SJSA1 (cell line): ENCODE results near the gene ECEL1. TPM values are rescaled to one million over a fixed set of nuclear protein-coding genes. Genes with fewer than 3 reads are reported as not detected.
"Not testable (repeated sequence)": the region's sequence is repeated elsewhere in the genome, so short reads cannot be mapped to it uniquely, and the experiment has no call there.

Experiments used
- DNase-seq, 2 experiments: peaks; one replicate each; pipeline ENCODE4 v3.0.0-alpha.2; 2015 to 2020; ENCODE audit warnings: low spot score in 2 of 2, low read depth in 1 of 2
- H3K27ac ChIP-seq: fragments of 250-450 bp; sonication (Bioruptor Pico); 2 replicates; pipeline ENCODE4 v1.5.1; 2020; ENCODE audit warnings: mild to moderate bottlenecking, moderate library complexity
- H3K27me3 ChIP-seq: fragments of 250-450 bp; sonication (Bioruptor Pico); replicated peaks from 2 replicates; pipeline ENCODE4 v1.5.1; 2020; ENCODE audit warnings: mild to moderate bottlenecking, moderate library complexity
- H3K36me3 ChIP-seq: fragments of 250-450 bp; sonication (Bioruptor Pico); 2 replicates; pipeline ENCODE4 v1.5.1; 2020; ENCODE audit warnings: mild to moderate bottlenecking
- H3K4me1 ChIP-seq: fragments of 250-450 bp; sonication (Bioruptor Pico); replicated peaks from 2 replicates; pipeline ENCODE4 v1.6.1; 2021; ENCODE audit warnings: mild to moderate bottlenecking
- H3K4me3 ChIP-seq: fragments of 250-450 bp; sonication (Bioruptor Pico); 2 replicates; pipeline ENCODE4 v1.5.1; 2020; ENCODE audit warnings: mild to moderate bottlenecking
- H3K9me3 ChIP-seq: fragments of 250-450 bp; sonication (Bioruptor Pico); replicated peaks from 2 replicates; pipeline ENCODE4 v1.5.1; 2020; ENCODE audit warnings: mild to moderate bottlenecking
- total RNA-seq: library from RNA; depleted of rRNA; stranded (reverse); fragments of >200 nt; shearing (Covaris generic); gene quantifications from 2 replicates; pipeline ENCODE4 v1.2.3, GENCODE V29; 2014

ECEL1 gene
- total RNA-seq, 1 experiment from 2014 or later = not detected

DNA sequence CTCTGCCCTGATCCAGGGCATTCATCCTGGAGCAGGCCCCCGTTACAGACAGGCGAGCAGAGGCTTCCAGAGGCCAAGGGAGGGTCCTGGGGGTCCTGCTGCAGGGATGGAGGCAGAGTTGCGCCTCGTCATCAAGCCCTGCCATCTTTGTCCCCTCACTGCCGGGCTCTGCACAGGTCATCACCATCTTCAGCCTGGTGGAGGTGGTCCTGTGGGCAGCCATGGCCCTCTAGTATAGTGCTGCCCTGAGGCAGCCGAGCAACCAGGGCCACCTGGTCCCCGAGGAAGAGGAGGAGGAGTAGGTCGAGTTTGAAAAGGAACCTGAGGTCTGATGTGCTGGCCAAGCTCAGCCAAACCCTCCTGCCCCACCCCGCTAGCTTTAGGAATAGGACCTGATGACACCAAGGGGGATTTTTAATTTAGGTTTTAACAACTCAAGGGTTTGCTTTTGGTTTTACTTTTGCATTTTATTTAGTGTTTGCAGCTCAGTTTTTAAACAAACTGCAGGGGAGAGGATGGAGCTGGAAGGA lies 40.5 kb downstream of the ECEL1 start:
- no peak for DNase-seq

DNA sequence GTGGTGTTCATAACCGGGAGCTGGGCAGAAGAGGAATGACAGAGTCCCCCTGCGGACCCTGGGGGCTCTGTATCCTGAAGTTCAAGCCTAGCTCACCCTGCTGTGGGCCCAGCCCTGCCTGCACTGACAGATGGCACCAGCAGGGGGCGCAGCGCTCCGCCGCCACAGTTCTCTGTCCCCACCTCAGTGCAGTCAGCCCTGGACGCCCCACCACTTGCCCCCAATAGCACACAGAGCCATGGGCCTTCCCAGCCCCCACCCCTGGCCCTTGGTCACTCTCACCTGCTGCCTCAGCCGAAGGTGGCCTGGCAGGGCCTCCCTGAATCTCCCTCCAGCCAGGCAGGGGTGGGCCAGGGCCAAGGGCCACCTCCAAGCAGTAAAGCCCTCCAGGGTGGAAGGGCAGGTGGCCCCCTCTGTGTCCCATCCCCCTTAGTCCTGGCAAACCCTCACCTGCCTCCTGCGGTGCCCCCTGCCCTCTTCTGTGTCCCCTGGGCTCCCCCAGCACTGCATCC lies 41.3 kb downstream of the ECEL1 start:
- H3K36me3 ChIP-seq, H3K9me3 ChIP-seq, DNase-seq, H3K4me3 ChIP-seq, H3K4me1 ChIP-seq, H3K27ac ChIP-seq, H3K27me3 ChIP-seq: not testable (repeated sequence)

More for the DNA sequence above, 40.5 kb downstream of the ECEL1 start:
- Histone ChIP-seq H3K27me3 (peaks cover 9% of the 10 kb centered on the region; the same call in 1 of the 2 replicates), H3K4me3 (no peak overlapping the region), H3K27ac (no peak overlapping the region), H3K36me3 (no peaks in the 10 kb centered on the region), H3K4me1 (no peaks in the 10 kb centered on the region), H3K9me3 (no peaks in the 10 kb centered on the region)

DNA sequence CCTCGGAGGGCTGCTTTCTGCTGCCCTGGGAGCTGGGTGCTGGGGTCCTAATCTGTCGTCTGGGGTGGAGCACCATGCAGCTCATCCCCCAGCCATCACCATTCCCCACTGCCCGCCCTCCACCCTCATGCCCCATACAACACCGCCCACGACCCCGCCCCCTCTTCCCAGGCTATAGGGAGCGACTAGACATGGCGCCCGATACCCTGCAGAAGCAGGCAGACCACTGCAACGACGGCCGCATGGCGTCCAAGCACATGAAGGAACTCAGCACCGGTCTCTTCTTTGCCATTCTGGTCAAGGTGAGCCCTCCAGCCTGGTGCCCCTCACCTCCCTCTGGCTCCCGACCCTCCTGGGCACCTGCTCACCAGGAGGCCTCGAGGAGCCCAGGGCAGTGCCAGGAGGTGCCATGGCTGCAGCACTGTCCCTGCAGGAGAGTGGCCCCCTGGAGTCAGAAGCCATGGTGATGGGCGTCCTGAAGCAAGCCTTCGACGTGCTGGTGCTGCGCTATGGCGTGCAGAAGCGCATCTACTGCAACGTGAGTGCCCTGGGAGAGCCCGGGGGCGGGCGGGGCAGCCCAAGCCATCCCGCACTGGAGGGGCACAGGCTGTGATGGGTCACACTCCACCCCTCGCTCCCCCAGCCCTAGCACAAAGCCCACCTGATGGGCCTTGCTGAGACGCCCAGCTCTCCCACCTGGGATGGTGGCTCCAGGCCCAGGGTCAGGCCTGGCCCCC lies 42.3 kb downstream of the ECEL1 start:
- H3K9me3 ChIP-seq, H3K4me1 ChIP-seq, H3K27ac ChIP-seq, DNase-seq, H3K27me3 ChIP-seq, H3K4me3 ChIP-seq, H3K36me3 ChIP-seq: not testable (repeated sequence)

DNA sequence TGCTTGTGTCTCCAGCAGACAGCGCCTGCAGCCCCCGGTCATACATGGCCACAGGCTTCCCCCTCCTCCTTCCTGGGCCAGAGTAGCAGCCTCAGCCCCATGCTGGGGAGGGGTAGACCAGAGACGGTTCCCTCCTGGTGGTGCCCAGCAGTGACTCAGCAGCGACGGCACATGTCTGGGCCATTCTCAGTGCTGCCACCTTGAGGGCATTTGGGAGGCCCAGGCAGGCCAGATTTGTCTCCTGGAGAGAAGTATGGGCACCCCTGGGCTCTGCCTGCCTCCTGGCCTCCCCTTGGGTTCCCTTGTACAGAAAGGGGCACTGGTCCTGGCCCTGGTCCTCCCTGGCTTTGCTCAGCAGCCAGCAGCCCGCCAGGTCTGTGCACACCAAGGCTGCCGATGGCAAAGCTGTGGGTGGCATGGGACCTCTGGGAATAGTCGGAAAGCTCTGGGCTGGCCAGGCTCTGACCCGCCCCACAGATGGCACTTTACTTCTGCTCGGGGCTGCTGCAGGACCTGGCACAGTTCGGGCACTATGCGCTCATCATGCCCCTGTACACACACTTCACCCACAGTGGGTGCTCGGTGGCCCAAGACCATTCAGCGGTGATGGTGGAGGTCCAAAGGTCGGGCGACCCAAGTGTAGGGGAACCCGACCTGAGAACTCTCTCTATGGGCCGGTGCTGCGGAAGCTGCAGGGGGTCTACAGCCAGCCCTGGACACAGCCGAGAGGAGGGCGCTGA lies 43.1 kb downstream of the ECEL1 start:
- Histone ChIP-seq H3K36me3 (no peaks in the 10 kb centered on the region), H3K27ac (no peak overlapping the region), H3K9me3 (no peaks in the 10 kb centered on the region), H3K27me3 (no peaks in the 10 kb centered on the region; the same call in 1 of the 2 replicates), H3K4me1 (no peaks in the 10 kb centered on the region), H3K4me3 (no peak overlapping the region)
- peak; percentile 53 to 78 for DNase-seq

DNA sequence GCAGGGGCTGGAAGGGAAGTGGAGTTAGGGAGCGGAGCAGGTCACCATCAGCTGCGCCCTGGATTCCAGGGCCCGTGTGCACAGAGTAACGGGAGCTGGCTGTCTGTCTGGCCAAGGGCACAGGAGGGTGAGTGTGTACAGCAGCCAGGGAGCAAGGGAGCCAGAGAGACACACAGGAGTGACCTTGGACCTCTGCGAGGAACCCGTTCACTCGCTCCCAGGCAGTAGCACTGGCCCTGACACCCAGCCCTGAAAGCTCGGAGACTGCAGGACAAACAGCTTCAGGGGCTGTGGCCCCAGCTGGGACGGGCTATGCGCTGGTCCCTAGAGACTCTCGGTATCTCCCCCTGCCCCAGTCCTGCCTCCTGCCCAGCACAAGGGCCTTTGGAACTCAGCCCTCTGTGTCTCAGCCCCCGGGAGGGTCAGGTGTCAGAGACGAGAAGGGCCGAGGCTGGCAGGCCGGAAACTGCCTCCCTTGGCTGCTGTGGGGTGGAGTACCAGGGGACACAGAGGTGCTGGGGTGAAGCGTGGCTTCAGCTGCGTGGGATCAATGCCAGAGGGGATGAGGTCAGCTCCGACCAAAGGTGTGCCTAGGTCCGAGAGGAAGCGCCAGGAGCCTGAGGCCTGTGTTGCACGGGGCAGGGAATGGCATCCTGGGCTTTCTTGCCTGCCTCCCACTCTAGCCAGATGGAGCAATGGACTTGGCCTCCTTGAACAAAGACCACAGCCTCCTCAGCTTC lies 43.8 kb downstream of the ECEL1 start:
- not testable (repeated sequence) for H3K9me3 ChIP-seq, H3K27me3 ChIP-seq, H3K27ac ChIP-seq, H3K4me1 ChIP-seq, DNase-seq, H3K4me3 ChIP-seq, H3K36me3 ChIP-seq

DNA sequence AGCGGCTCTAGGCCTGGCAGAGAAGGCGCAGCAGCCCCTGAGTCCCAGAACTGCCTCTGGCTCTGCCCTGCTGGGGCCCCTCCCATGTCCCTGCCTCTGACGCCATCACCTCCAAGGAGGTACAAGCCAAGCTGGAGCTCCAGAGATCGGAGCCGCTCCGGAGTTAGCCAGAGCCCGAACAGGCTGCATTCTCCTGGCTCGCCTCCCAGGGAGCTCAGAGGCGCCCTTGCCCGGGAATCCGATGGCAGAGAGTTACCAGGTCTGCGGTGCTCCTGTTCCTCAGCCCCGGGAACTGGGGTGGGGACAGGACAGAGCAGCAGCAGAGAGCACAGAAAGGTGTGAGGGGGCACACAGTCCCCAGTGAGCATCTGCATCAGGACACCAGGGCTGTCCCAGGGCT lies 44.6 kb downstream of the ECEL1 start:
- H3K4me1 ChIP-seq, H3K27me3 ChIP-seq, H3K9me3 ChIP-seq, H3K27ac ChIP-seq, H3K4me3 ChIP-seq, DNase-seq, H3K36me3 ChIP-seq: not testable (repeated sequence)

DNA sequence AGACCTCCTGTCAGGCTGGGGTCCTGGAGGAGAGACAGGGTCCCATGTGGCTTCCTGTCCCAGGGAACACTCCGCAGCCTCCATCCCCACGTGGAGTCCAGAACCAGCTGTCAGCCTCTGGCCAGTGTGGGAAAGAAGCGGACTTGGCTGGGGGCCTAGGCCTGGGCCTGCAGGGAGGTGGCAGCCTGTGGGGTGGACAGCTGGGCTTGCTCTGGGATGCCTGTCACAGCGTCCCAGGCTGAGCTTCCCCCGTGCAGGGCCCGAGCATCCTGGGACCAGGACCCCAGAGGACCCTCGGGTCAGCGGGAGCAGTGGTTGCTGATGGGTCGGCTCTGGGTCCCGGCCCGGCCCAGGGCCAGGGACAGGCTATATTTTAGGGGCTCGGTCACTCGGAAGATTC lies 45.2 kb downstream of the ECEL1 start:
- H3K4me1 ChIP-seq, H3K27me3 ChIP-seq, H3K27ac ChIP-seq, DNase-seq, H3K36me3 ChIP-seq, H3K9me3 ChIP-seq, H3K4me3 ChIP-seq: not testable (repeated sequence)

DNA sequence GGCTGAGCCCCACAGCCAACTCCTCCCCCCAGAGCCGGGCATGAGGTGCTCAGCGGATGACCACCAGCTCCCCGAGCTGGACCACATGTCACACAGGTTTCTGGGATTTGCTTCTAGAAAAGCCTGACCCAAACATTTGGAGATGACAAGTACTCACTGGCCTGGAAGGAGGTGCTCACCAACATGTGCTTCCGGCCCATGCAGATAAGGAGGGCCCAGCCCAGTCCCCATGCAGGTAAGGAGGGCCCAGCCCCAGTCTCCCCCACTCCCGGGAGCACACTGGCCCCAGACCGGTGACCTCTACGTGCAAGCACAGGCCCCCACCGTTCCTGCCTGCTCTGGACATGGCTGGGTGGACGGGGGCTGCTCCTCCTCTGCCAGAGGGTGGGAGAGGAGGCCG lies 45.7 kb downstream of the ECEL1 start:
- H3K4me1 ChIP-seq, DNase-seq, H3K9me3 ChIP-seq, H3K36me3 ChIP-seq, H3K27ac ChIP-seq, H3K4me3 ChIP-seq, H3K27me3 ChIP-seq: not testable (repeated sequence)

DNA sequence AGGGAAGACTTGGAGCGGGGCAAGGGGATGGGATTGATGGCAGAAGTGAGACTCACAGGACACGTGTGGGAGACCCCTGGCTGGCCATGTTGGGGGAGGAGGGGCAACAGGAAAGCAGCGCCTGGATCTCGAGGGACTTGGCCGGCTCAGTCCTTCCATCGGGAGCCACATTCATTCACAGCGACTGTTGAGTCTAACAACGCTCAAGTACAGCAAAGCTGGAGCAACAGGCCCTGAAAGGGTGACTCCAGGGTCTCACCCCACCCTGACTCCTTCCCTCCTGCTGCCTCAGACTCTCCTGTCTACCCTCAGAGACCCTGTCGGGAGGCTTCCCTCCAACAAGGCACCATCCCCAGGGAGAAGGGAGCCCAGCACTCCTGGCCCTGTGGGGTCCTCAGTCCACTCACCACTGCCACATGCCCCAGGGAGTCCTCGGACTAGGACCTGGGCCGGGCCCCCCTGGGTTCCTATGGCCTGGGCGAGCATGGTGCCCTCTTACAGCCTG lies 46.4 kb downstream of the ECEL1 start:
- Histone ChIP-seq H3K4me3 (no peak overlapping the region), H3K27ac (no peak overlapping the region), H3K9me3 (no peaks in the 10 kb centered on the region), H3K4me1 (peaks cover 14% of the 10 kb centered on the region), H3K27me3 (no peaks in the 10 kb centered on the region; the same call in 1 of the 2 replicates), H3K36me3 (no peaks in the 10 kb centered on the region)
- DNase-seq = no peak

DNA sequence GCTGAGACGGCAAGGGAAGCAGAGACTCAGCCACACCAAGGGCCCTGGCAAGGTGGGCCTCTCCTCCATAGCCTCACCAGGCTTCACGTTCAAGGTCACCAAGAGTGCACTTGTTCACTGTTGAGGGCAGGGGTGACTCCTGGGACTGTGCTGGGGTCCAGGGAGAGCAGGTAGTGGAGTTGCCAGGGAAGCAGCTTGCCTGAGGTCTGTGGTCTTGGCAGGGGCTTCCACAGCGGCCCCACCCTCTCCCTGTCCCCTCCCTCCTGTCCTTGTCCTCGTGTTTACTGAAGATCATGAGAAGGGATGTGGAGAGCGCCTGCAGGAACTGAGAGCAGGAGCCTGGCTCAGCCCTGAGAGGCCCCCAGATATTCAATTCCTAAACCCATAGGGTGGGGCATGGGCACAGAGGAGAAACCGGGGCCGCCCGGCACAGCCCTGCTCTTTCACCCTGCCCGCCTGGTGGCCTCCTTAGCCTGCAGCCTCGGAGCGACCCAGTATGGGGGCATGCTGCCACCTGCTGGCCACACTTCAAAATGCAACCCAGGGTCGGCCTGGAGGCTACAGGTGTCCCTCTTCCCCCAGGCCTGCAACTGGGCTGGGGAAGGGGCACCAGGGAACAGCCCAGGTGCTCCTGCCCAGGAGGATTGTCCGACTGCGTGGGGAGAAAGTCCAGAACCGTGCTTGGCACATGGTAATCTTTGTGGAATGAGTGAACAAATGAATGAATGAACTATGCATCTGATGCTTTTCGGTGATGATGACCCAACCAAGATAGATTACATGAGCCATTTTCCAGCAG lies 47.2 kb downstream of the ECEL1 start:
- peaks cover 21% of the 10 kb centered on the region for H3K4me1 ChIP-seq
- H3K4me3 ChIP-seq, H3K36me3 ChIP-seq, H3K27ac ChIP-seq, H3K27me3 ChIP-seq, H3K9me3 ChIP-seq: not testable (repeated sequence)
- peak; percentile 72 to 83 for DNase-seq

DNA sequence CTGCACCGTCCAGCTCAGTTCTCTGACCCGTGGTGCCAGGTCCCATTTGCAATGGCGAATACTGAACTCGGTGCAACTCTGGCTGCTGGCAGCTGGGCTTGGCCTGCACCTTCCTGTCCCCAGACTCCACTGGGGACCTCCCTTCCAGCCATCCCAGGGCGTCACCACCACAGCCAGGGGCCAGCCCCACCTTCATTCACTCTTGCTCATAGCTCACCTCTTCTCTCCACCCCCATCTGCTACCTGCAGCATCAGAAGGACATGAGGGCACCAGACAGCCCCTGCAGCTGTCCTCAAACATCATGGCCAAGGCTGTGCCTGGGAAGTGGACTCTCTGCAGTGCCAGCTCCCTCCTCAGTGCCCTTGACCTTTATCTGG lies 47.9 kb downstream of the ECEL1 start:
- Histone ChIP-seq H3K36me3 (no peaks in the 10 kb centered on the region), H3K27me3 (no peaks in the 10 kb centered on the region; the same call in 1 of the 2 replicates), H3K4me1 (peaks cover 21% of the 10 kb centered on the region), H3K27ac (no peak overlapping the region), H3K4me3 (no peak overlapping the region), H3K9me3 (no peaks in the 10 kb centered on the region)
- peak in 1 of 2 experiments; percentile 30 for DNase-seq

DNA sequence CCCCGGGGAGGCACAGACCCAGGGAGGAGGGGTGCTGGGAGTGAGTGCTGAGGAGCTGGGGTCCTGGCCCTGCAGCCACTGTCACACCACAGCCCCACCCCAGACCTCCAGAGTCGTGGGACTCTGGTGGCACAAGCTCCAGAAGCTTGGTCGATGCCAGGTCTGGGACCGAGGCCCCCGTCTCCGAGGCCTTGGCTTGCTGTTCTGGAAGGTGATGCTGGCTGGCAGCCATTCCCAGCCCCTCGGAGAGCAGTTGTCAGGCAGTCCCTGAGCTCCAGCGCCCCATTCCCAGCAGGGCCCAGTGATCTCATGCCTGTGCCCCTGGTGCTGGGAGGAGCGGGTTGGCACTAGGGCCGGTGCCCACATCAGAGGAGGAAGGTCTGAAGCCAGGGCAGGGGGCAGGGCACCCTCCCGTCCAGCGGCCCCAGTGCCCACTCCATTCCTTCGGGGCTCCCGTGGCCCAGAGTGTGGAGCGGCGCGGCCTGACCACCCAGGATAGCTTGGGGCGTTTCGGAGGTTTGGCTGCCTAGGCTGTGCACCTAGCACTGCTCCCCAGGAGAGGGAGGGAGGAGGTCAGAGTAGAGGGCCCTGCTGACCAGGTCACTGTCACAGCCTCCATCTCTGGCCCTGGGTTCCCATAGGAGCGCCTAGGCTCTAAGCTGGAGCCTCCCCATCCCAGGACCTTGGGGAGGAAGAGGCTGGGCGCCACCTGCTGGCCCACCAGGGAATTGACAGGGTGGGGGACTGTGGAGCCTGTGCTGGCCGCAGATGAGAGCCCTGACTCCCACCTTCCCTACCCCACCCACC lies 48.5 kb downstream of the ECEL1 start:
- peak in 1 of 2 experiments; percentile 36 for DNase-seq
- Histone ChIP-seq H3K4me3 (no peak overlapping the region), H3K27me3 (no peaks in the 10 kb centered on the region; the same call in 1 of the 2 replicates), H3K9me3 (no peaks in the 10 kb centered on the region), H3K36me3 (no peaks in the 10 kb centered on the region), H3K4me1 (peaks cover 21% of the 10 kb centered on the region), H3K27ac (no peak overlapping the region)
